Stimulated activated naive B cell treated with anti-CD40 and anti-IgM and Interleukin-4, amounts not matched to agents 10 μg/mL and 1 μg/mL and 100 μg/mL, for 72 hours (primary cell): ENCODE measurements around the gene ABLIM2.
A peak's percentile ranks its signal among the peaks of the same experiment; 100 is the strongest.
"Not testable (repeated sequence)": the region's sequence is repeated elsewhere in the genome, so short reads cannot be mapped to it uniquely, and the experiment has no call there.

Source experiments
- ATAC-seq, 2 donors: fragments of 150-1000 bp; cut with Tn5 transposase; replicated peaks; 2 replicates each; pipeline ENCODE4 v1.10.0; 2021; ENCODE audit warnings: moderate library complexity in 1 of 2
- DNase-seq: peaks from one replicate; pipeline ENCODE4 v3.0.0; 2021
- H3K27ac Mint-ChIP-seq: one replicate; pipeline ENCODE4 v1.8.0; 2022; ENCODE audit warnings: mild to moderate bottlenecking, mixed read lengths
- H3K27me3 Mint-ChIP-seq, 2 donors: one replicate each; pipeline ENCODE4 v1.8.0; 2022; ENCODE audit warnings: mixed read lengths in 2 of 2
- H3K36me3 Mint-ChIP-seq, 2 donors: one replicate each; pipeline ENCODE4 v1.8.0; 2022; ENCODE audit warnings: mixed read lengths in 2 of 2, mild to moderate bottlenecking in 1 of 2
- H3K4me1 Mint-ChIP-seq, 2 donors: one replicate each; pipeline ENCODE4 v1.8.0; 2022; ENCODE audit warnings: mixed read lengths in 2 of 2, mild to moderate bottlenecking in 1 of 2
- H3K4me3 Mint-ChIP-seq, 2 donors: one replicate each; pipeline ENCODE4 v1.8.0; 2022; ENCODE audit warnings: mild to moderate bottlenecking in 2 of 2, mixed read lengths in 2 of 2, moderate library complexity in 1 of 2
- H3K9me3 Mint-ChIP-seq, 2 donors: one replicate each; pipeline ENCODE4 v1.8.0; 2022; ENCODE audit warnings: mixed read lengths in 2 of 2, mild to moderate bottlenecking in 1 of 2

The ABLIM2 gene

DNA sequence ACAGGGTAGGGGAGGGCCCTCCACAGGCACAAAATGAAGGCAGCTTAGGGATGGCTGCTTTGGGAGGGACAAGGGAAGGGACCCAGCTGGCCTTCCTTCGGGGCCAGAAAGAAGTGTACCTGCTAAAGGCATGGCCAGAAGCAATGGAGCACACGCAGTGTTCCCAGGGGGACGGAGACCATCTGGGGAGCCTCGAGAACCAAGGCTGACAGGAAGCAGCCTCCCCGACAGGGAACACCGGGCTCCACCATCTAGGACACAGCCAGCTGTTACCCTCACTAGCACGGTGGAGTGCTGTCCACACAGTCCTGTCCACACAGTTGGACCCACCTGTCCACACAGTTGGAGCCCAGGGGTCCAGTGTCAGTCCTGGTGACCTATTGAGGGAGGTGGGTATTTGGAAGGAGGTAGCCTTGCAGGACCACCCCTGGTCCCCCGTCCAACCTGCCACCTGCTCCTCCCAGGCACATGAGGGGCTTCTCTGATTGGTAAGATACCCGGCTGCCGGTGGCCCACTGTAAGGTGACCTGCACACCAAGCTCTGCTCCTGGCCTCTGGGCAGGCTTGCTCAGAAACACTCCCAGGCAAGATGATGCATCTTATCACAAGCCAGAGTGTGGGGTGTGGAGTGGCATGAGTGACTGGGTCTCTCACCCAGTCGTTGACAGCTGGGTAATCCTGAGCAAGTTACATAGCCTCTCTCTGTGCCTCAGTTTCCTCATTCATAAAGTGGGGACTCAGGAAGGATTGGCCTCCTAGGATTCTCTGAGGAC, 198.4 kb downstream of the ABLIM2 start:
- peaks cover 9 to 22% of the 10 kb centered on the region in 2 donors for H3K4me1 Mint-ChIP-seq
- DNase-seq (no peak), ATAC-seq (peak; percentile 31 to 44)
- H3K4me3 Mint-ChIP-seq: peak overlapping the region; percentile 2 to 5
- peak overlapping the region; percentile 4 for H3K27ac Mint-ChIP-seq
- H3K36me3 Mint-ChIP-seq: peaks cover 0 to 2% of the 10 kb centered on the region in 2 donors
- H3K27me3 Mint-ChIP-seq: peaks cover 20 to 64% of the 10 kb centered on the region in 2 donors
- no peaks in the 10 kb centered on the region for H3K9me3 Mint-ChIP-seq

DNA sequence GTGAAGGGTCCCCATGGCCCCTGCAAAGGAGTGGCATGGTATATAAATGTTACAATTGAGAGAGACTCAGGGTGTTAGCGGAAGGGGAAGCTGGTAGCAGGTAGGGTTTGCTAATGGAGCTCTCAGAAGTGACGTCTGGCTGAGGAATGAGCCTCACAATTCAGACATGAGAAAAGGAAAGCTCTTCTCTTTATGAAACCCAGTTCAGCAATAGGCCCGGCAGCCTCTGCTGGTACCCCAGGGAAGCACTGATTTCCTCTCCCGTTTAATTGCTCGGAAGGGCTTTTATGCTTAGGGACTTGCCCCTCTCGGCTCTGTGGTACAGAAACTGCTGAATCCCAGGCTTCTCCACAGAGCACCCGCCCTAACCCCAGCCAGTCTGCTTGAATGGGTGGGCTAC, 199.5 kb downstream of the ABLIM2 start:
- Mint-ChIP-seq H3K9me3 (no peaks in the 10 kb centered on the region), H3K27me3 (peaks cover 20 to 58% of the 10 kb centered on the region in 2 donors), H3K4me1 (peaks cover 9 to 19% of the 10 kb centered on the region in 2 donors), H3K27ac (no peak overlapping the region), H3K36me3 (peaks cover 0 to 2% of the 10 kb centered on the region in 2 donors), H3K4me3 (no peak overlapping the region)
- ATAC-seq: no peak
- DNase-seq: no peak

DNA sequence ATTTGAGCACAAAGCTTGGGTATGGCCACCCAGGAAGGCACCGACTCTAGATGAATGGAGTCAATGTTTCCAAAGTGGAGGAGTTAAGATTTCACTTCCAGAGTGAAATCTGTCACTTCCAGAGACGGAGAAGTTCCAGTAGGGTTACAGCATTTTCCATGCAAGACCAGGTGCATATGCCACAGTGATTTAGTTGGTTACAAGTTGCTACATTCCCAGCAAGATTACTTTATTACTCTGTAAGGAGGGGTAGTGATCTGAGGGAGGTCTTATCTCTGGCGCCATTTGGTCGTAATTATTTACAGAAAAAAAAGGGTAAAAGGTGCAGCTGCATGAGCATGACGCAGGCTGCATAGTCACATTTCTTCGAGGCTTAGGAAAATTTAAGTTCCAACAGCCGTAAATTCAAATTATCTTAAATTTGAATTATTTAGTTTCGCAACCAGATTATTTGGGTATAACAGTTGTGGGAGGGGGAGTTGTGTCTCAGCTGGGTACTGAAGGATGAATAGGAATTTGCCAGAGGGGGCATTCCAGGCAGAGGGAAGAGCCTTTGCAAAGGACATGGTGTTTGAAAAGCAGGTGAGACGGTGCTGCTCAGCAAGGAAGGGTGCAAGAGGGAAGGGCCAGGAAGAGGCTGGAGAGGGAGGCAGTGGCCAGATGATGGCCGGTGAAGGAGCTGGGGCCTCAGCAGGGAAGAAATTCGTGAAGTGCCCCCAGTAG, 201.5 kb downstream of the ABLIM2 start:
- Mint-ChIP-seq H3K4me1 (peaks cover 6 to 13% of the 10 kb centered on the region in 2 donors), H3K27ac (no peak overlapping the region), H3K27me3 (peaks cover 20 to 42% of the 10 kb centered on the region in 2 donors), H3K9me3 (peaks cover 0 to 3% of the 10 kb centered on the region in 2 donors), H3K36me3 (no peaks in the 10 kb centered on the region), H3K4me3 (no peak overlapping the region)
- DNase-seq (no peak), ATAC-seq (no peak)

DNA sequence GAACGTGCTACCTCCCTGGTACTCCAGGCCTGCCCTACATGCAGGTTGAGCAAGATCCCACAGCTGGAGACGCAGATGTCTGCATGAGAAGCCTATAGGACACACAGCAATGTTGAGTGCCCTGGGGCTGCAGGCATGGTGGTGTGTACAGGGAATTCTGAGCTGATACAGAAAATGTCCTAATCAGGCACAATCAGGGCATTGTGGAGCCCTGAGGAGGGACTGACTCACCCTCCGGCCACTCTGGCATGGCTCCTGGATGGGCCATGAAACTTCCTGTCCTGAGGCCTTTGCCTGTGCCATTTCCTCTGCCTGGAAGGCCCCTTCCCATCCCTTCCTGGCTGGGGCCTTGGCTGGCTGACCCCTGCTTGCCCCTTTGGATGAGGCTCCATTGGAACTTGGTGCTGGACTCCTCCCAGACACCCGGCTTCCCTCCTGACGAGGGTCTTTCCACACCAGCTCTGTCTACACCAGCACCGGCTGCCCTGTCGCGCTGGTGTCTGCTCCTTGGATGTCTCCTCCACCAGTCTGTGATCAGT, 202.3 kb downstream of the ABLIM2 start:
- Mint-ChIP-seq H3K27me3 (peaks cover 25 to 42% of the 10 kb centered on the region in 2 donors), H3K27ac (no peak overlapping the region), H3K9me3 (peaks cover 0 to 5% of the 10 kb centered on the region in 2 donors), H3K4me1 (peaks cover 6 to 12% of the 10 kb centered on the region in 2 donors), H3K36me3 (no peaks in the 10 kb centered on the region), H3K4me3 (no peak overlapping the region)
- DNase-seq (no peak), ATAC-seq (no peak)

DNA sequence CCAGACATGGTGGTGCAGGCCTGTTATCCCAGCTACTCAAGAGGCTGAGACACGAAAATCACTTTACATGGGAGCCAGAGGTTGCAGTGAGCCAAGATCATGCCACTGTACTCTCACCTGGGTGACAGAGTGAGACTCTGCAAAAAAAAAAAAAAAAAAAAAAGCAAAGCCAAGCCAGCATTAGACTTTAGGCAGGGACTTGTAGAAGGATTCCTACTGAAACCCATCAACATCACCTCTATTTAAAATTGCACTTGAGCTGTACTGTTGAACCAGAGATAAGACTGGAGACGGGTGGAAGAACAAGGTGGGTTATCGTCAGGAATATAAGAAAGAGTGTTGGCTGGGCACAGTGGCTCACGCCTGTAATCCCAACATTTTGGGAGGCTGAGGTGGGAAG, 203.2 kb downstream of the ABLIM2 start:
- DNase-seq (no peak), ATAC-seq (no peak)
- Mint-ChIP-seq H3K27me3 (peaks cover 34 to 43% of the 10 kb centered on the region in 2 donors), H3K27ac (no peak overlapping the region), H3K36me3 (no peaks in the 10 kb centered on the region), H3K9me3 (peaks cover 0 to 10% of the 10 kb centered on the region in 2 donors), H3K4me1 (peaks cover 0 to 3% of the 10 kb centered on the region in 2 donors), H3K4me3 (no peak overlapping the region)

DNA sequence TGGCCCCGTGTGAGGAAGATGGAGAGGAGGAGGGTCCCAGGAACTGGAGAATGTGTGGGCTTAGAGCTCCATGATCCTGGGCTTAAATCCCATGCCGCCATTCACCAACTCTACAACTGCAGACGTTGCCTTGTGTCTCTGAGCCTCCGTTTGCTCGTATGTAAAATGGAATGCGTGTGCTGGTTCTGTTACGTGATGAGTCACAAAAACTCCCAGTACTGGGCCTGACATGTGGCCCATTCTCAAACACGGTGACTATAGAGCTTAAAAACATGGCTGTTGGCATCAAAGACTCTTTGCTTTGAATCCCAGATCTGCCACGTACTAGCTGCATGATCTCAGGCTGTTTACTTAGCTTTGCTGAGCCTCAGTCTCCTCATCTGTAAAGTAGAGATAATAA, 206.0 kb downstream of the ABLIM2 start:
- no peak for ATAC-seq
- Mint-ChIP-seq H3K9me3 (peaks cover 0 to 12% of the 10 kb centered on the region in 2 donors), H3K27me3 (peaks cover 39 to 40% of the 10 kb centered on the region in 2 donors), H3K4me1 (peaks cover 0 to 1% of the 10 kb centered on the region in 2 donors), H3K27ac (no peak overlapping the region), H3K4me3 (no peak overlapping the region), H3K36me3 (no peaks in the 10 kb centered on the region)
- no peak for DNase-seq

DNA sequence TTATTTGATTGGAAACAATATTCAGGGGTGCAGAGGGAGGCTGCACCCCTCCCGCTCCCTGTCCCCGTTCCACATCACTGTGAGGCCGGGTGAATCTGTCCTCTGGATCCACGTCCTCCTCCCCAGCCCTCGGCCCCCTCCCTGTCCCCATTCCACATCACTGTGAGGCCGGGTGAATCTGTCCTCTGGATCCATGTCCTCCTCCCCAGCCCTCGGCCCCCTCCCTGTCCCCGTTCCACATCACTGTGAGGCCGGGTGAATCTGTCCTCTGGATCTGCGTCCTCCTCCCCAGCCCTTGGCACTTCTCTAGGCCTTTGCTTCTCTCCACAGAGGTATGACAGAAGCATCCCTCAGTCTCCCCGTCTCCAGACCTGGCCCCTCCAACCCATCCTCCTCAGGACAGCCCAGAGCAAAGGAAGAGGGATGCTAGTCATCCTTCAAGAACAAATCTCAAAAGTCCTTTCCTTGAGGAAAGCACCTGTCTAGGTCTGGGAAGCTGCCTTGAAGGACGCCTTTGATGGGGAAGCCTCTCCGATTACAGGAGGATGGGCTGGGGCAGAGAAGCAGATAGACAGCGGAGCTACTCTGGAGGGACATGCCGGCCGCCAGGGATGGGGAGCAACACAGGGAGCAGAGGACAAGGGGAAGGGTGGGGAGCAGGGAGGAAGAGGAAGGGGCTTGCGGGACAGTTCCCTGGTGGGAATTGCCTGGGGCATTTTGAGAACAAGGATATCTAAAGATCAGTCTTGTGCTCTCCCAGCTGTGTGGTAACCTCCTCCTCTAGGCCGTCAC, 208.1 kb downstream of the ABLIM2 start:
- no peaks in the 10 kb centered on the region for H3K36me3 Mint-ChIP-seq
- H3K4me1 Mint-ChIP-seq: peaks cover 0 to 1% of the 10 kb centered on the region in 2 donors
- no peak overlapping the region for H3K4me3 Mint-ChIP-seq
- H3K9me3 Mint-ChIP-seq: peaks cover 0 to 12% of the 10 kb centered on the region in 2 donors
- ATAC-seq (no peak), DNase-seq (no peak)
- H3K27ac Mint-ChIP-seq: no peak overlapping the region
- H3K27me3 Mint-ChIP-seq: peaks cover 37 to 42% of the 10 kb centered on the region in 2 donors

DNA sequence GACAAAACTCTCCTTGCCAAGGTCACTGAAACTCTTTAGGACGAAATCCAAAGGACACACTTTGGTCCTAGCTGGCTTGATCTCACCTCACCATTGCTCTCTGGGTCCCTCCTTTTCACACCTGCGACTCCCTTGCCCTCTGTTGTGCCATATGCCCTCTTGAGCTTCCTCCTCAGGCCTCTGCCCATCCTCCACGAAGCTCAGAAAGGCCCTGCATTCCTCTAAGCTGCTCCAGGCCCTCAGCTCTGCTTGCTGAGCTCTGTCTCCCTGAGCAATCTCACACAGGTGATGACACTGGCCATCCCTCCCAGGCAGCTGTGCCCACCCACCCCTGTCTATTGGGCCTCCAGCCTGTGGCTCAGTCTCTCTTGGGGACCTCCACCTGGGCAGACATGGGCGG, 208.9 kb downstream of the ABLIM2 start:
- Mint-ChIP-seq H3K4me3 (no peak overlapping the region), H3K9me3 (peaks cover 0 to 12% of the 10 kb centered on the region in 2 donors), H3K27me3 (peaks cover 37 to 42% of the 10 kb centered on the region in 2 donors), H3K27ac (no peak overlapping the region), H3K4me1 (peaks cover 0 to 1% of the 10 kb centered on the region in 2 donors), H3K36me3 (no peaks in the 10 kb centered on the region)
- no peak for DNase-seq
- no peak for ATAC-seq

DNA sequence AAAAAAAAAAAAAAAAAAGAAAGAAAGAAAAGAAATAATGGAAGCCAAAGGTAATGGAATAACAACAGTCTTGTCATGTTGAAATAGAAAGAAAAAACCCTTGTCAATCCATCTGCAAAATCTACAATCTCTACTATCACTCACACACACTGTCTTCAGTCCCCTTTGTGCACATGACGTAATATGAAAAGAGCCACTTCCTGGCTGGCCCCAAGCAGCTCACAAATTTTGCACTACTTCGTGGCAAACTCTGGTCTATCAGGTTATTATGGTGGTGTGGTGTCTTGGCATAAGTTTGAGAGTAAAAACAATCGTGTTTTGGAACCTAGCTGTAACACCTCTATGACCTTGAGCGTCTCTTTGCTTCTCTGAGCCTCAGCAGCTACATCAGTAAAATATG, 210.7 kb downstream of the ABLIM2 start:
- Mint-ChIP-seq H3K4me1 (peaks cover 0 to 1% of the 10 kb centered on the region in 2 donors), H3K36me3 (no peaks in the 10 kb centered on the region), H3K9me3 (peaks cover 0 to 11% of the 10 kb centered on the region in 2 donors), H3K27ac (no peak overlapping the region), H3K4me3 (no peak overlapping the region), H3K27me3 (peaks cover 39 to 46% of the 10 kb centered on the region in 2 donors)
- ATAC-seq (peak; percentile 49 to 52), DNase-seq (no peak)

DNA sequence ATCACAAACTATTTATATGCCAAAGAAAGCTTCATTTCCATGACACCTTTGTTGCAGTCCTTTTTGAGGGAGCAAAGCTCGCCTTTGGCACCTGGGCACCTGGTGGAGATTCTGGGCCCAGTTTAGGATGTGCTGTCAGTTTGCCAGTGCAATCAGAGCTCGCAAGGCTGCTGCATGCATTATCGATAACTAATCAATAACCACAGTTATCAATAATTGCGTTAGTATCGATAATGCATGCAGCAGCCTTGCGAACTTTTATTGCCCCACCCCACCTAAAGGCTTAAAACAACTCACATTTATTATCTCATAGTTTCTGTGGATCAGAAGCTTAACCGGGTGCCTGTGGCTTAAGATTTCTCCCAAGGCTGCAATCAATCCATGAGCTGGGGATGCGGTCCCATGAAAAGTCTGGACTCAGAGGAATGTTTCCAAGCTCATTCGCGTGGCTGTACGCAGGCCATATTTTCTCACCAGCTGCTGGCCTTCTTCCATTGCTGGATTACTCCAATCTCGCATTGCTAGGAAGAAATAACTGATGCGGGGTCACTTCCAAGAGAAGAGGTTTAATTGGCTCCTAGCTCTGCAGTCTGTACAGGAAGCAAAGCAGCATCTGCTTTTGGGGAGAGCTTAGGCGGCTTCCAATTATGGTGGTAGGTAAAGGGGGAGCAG, 212.8 kb downstream of the ABLIM2 start:
- peaks cover 0 to 3% of the 10 kb centered on the region in 2 donors for H3K4me1 Mint-ChIP-seq
- ATAC-seq (no peak), DNase-seq (no peak)
- no peak overlapping the region for H3K27ac Mint-ChIP-seq
- no peaks in the 10 kb centered on the region for H3K36me3 Mint-ChIP-seq
- peaks cover 0 to 7% of the 10 kb centered on the region in 2 donors for H3K9me3 Mint-ChIP-seq
- H3K4me3 Mint-ChIP-seq: no peak overlapping the region
- peaks cover 44 to 59% of the 10 kb centered on the region in 2 donors for H3K27me3 Mint-ChIP-seq

DNA sequence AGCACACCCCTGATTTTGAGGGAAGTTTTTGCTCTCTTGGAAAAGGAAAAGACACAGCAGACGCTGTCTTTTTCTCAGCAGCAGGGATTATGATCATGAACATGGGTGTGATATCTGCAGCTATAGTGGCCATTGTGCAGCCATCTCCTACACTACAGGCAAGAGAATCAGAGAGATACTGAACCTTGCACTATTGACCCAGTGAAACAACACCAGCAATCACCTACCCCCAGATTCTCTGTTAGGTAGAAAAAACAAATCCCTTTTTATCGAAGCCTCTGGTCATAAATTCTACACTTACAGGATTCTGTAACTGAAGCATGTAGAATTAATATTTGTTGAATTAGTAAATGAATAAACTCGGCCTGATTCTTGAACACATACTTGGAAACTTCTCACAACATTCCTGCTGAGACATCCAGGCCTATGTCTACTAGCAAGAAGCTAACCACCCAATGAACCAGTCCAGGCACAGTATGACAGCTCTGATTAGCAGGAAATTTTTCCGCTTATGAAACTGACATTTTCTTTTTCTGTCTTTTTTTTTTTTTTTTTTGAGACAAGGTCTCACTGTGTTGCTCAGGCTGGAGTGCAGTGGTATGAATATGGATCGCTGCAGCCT, 213.9 kb downstream of the ABLIM2 start:
- H3K27me3 Mint-ChIP-seq: peaks cover 39 to 57% of the 10 kb centered on the region in 2 donors

DNA sequence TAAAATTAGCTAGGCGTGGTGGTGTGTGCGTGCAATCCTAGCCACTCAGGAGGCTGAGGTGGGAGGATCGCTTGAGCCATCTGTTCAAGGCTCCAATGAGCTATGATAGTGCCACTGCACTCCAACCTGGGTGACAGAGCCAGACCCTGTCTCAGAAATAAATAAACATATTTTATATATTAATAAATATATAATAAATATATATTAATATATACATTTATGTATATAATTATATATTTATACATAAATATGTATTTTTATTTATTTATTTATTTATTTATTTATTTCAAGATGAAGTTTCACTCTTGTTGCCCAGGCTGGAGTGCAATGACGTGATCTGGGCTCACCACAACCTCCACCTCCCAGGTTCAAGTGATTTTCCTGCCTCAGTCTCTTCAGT, 214.9 kb downstream of the ABLIM2 start:
- H3K27ac Mint-ChIP-seq, H3K9me3 Mint-ChIP-seq, H3K4me3 Mint-ChIP-seq, H3K4me1 Mint-ChIP-seq, ATAC-seq, H3K36me3 Mint-ChIP-seq, DNase-seq: not testable (repeated sequence)
- H3K27me3 Mint-ChIP-seq: peaks cover 28 to 47% of the 10 kb centered on the region in 2 donors

More for the DNA sequence above, 213.9 kb downstream of the ABLIM2 start:
- DNase-seq (no peak), ATAC-seq (no peak)
- no peak overlapping the region for H3K4me3 Mint-ChIP-seq
- H3K36me3 Mint-ChIP-seq: no peaks in the 10 kb centered on the region
- H3K4me1 Mint-ChIP-seq: peaks cover 0 to 4% of the 10 kb centered on the region in 2 donors
- no peak overlapping the region for H3K27ac Mint-ChIP-seq
- H3K9me3 Mint-ChIP-seq: peaks cover 0 to 4% of the 10 kb centered on the region in 2 donors

DNA sequence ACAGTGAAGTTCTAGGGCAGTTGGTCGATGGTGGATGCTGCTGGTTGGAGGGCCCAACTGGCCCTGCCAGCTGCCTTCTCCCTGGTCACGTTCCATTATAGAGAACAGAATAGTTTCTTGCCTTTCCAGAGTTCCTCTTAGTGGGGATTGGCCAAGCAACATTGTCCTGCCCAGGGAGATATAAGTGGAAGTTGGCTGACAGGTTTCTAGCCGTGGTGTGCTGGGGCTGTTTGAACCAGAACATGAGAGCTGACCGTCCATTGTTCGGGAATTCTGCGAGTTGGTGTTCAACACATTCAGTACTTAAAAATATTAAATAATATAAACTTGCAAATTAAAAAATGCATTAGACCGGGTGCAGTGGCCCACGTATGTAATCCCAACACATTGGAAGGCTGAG, 215.4 kb downstream of the ABLIM2 start:
- Mint-ChIP-seq H3K36me3 (no peaks in the 10 kb centered on the region), H3K9me3 (peaks cover 0 to 2% of the 10 kb centered on the region in 2 donors), H3K27me3 (peaks cover 30 to 48% of the 10 kb centered on the region in 2 donors), H3K4me3 (no peak overlapping the region), H3K27ac (no peak overlapping the region), H3K4me1 (peaks cover 5% of the 10 kb centered on the region in 2 donors)
- DNase-seq (no peak), ATAC-seq (no peak)
